B cell (primary cell): ENCODE data around the gene TIMP2. TPM values are rescaled to one million over a fixed set of nuclear protein-coding genes. Genes with fewer than 3 reads are reported as not detected.
A peak's percentile ranks its signal among the peaks of the same experiment; 100 is the strongest.

Experiments used
- ATAC-seq: fragments of 200-7000 bp; cut with Tn5 transposase; one replicate; pipeline ENCODE4 v1.10.0; 2021; ENCODE audit warnings: low read depth, mild to moderate bottlenecking, moderate number of reproducible peaks, moderate library complexity
- CTCF ChIA-PET: fragments of 350-600 bp; sonication (Branson Sonifier 250); formaldehyde crosslinking; loops from one replicate; lab custom pipeline; 2021; ENCODE audit warnings: antibody characterized with exemption, inconsistent platforms; lab: Charles Lee
- POLR2A ChIA-PET: fragments of 350-600 bp; sonication (Branson Sonifier 250); formaldehyde crosslinking; loops from one replicate; lab custom pipeline; 2021; ENCODE audit warnings: antibody characterized with exemption; lab: Charles Lee
- DNase-seq: peaks from one replicate; pipeline ENCODE4 v3.0.0; 2013
- H2AFZ ChIP-seq: 2 replicates; pipeline ENCODE4 v1.6.1; 2012; ENCODE audit warnings: mild to moderate bottlenecking, low read depth, low read length; ENCODE audit not compliant: insufficient read depth, poor library complexity, severe bottlenecking
- H3K27ac ChIP-seq, 2 donors: 1 replicate in 1 of 2; 2 replicates in 1 of 2; pipeline ENCODE4 v1.5.1; 2012 to 2013; ENCODE audit warnings: low read length in 2 of 2, mild to moderate bottlenecking in 2 of 2, moderate library complexity in 1 of 2
- H3K27me3 ChIP-seq, 4 experiments: fragments of 200-600 bp in 1 of 4; sonication (generic) in 1 of 4; replicated peaks in 1 of 4; 1 replicate in 2 of 4; 2 replicates in 2 of 4; pipeline versions ENCODE4 v1.6.1 to v1.7.0; 2013 to 2016; ENCODE audit warnings: low read length in 3 of 4, mild to moderate bottlenecking in 2 of 4, mixed read lengths in 1 of 4, moderate library complexity in 1 of 4; ENCODE audit not compliant: insufficient read depth in 4 of 4, control insufficient read depth in 3 of 4; ENCODE audit errors: control extremely low read depth in 1 of 4
- H3K36me3 ChIP-seq, 2 experiments: replicated peaks in 1 of 2; 1 replicate in 1 of 2; 2 replicates in 1 of 2; pipeline versions ENCODE4 v1.6.1 to v1.7.1; 2013; ENCODE audit warnings: low read length in 1 of 2; ENCODE audit not compliant: insufficient read depth in 2 of 2, control insufficient read depth in 1 of 2; ENCODE audit errors: control extremely low read depth in 1 of 2, extremely low read depth in 1 of 2
- H3K4me1 ChIP-seq, 2 donors: fragments of 200-600 bp in 1 of 2; sonication (generic) in 1 of 2; 1 replicate in 1 of 2; 2 replicates in 1 of 2; pipeline versions ENCODE4 v1.5.1 to v1.6.1; 2013 to 2017; ENCODE audit warnings: low read length in 2 of 2; ENCODE audit not compliant: control insufficient read depth in 2 of 2, insufficient read depth in 2 of 2
- H3K4me2 ChIP-seq: replicated peaks from 2 replicates; pipeline ENCODE3; 2012; ENCODE audit warnings: mild to moderate bottlenecking, low read depth, low read length; ENCODE audit not compliant: poor library complexity, severe bottlenecking
- H3K4me3 ChIP-seq, 5 experiments: fragments of 200-600 bp in 1 of 5; sonication (generic) in 1 of 5; 1 replicate in 3 of 5; 2 replicates in 2 of 5; pipeline versions ENCODE4 v1.5.1 to v1.7.0; 2011 to 2016; ENCODE audit warnings: low read length in 4 of 5, mild to moderate bottlenecking in 4 of 5, low read depth in 2 of 5, control low read depth in 1 of 5, moderate library complexity in 1 of 5; ENCODE audit not compliant: insufficient read depth in 1 of 5; ENCODE audit errors: control extremely low read depth in 1 of 5, extremely low read depth in 1 of 5
- H3K79me2 ChIP-seq: fragments of 200-600 bp; sonication (generic); one replicate; pipeline ENCODE4 v1.6.0; 2016; ENCODE audit warnings: low read length; ENCODE audit not compliant: control insufficient read depth, insufficient read depth
- H3K9ac ChIP-seq: fragments of 200-600 bp; sonication (generic); 2 replicates; pipeline ENCODE4 v1.6.1; 2017; ENCODE audit warnings: mild to moderate bottlenecking, low read length, moderate library complexity
- H3K9me3 ChIP-seq, 3 donors: one replicate each; pipeline versions ENCODE4 v1.6.1 to v1.7.1; 2013; ENCODE audit warnings: low read length in 2 of 3; ENCODE audit not compliant: control insufficient read depth in 2 of 3, insufficient read depth in 1 of 3; ENCODE audit errors: control extremely low read depth in 1 of 3
- H4K20me1 ChIP-seq: 2 replicates; pipeline ENCODE4 v1.6.0; 2012; ENCODE audit warnings: mild to moderate bottlenecking, low read length; ENCODE audit not compliant: insufficient read depth, control insufficient read depth, poor library complexity, severe bottlenecking
- H3K27ac Mint-ChIP-seq: one replicate; pipeline ENCODE4 v1.8.0; 2021; ENCODE audit warnings: mixed read lengths
- H3K27me3 Mint-ChIP-seq: one replicate; pipeline ENCODE4 v1.8.0; 2021; ENCODE audit warnings: mixed read lengths
- H3K4me1 Mint-ChIP-seq: one replicate; pipeline ENCODE4 v1.8.0; 2021; ENCODE audit warnings: mixed read lengths
- H3K4me3 Mint-ChIP-seq: one replicate; pipeline ENCODE4 v1.8.0; 2021; ENCODE audit warnings: mixed read lengths
- H3K9me3 Mint-ChIP-seq: one replicate; pipeline ENCODE4 v1.8.0; 2022; ENCODE audit warnings: mixed read lengths; ENCODE audit not compliant: insufficient read depth
- CTCF ChIP-seq: fragments of 200-600 bp; IDR thresholded peaks from one replicate; pipeline ENCODE4 v1.8.0; 2022; ENCODE audit warnings: antibody characterized with exemption, mild to moderate bottlenecking
- EZH2 ChIP-seq: IDR thresholded peaks from 2 replicates; pipeline ENCODE4 v1.6.1; 2012; ENCODE audit warnings: borderline replicate concordance, low read depth, mild to moderate bottlenecking, moderate library complexity, low read length; ENCODE audit not compliant: insufficient read depth, poor library complexity, severe bottlenecking
- WGBS: methylation state at CpG from one replicate; pipeline ENCODE4 v1.1.5; 2013; ENCODE audit warnings: missing lambda C conversion rate; ENCODE audit not compliant: insufficient coverage; 5-methylcytosine and 5-hydroxymethylcytosine counted together
- intact Hi-C: fragments of 100-400 bp; cut with micrococcal nuclease; formaldehyde crosslinking; loops from one replicate; pipeline ENCODE4 v1.10.0; 2022
- polyA plus RNA-seq: library from polyadenylated mRNA; depleted of rRNA; stranded (reverse); fragments of >200 nt; gene quantifications from 2 replicates; pipeline ENCODE4 v1.2.3, GENCODE V29; 2012
- total RNA-seq, 2 donors: library from RNA; stranded (reverse); fragments of 120-200 nt in 1 of 2; gene quantifications; 1 replicate in 1 of 2; 2 replicates in 1 of 2; pipeline versions ENCODE4 v1.2.3 to v1.2.4, GENCODE V29; 2013 to 2022

TIMP2 gene
- total and polyA plus RNA-seq, 2 donors (not counting 1 experiment from before 2014, with no cell fraction given), result 4.8 to 10.0 TPM

- H3K4me1 Mint-ChIP-seq, result peaks cover 36% of the 10 kb centered on the region
- H3K27me3 Mint-ChIP-seq, result no peaks in the 10 kb centered on the region
- Histone ChIP-seq H3K9ac (peak overlapping the region; percentile 97), H3K9me3 (no peaks in the 10 kb centered on the region), H3K79me2 (peaks cover 56% of the 10 kb centered on the region), H2AFZ (no peak overlapping the region), H3K4me3 (peak overlapping the region; percentile 74 to 83 (median 79)), H3K27ac (peak overlapping the region; percentile 99 to 100), H3K4me1 (peaks cover 21 to 24% of the 10 kb centered on the region in 2 donors), H3K4me2 (peak overlapping the region; percentile 92), H3K27me3 (no peaks in the 10 kb centered on the region), H4K20me1 (peaks cover 35% of the 10 kb centered on the region), H3K36me3 (peaks cover 2 to 31% of the 10 kb centered on the region in 2 experiments)
- no peak for ATAC-seq
- H3K4me3 Mint-ChIP-seq, result peak overlapping the region; percentile 91
- 30% methylated on average over 5 of the region's 11 CpGs for WGBS
- ChIA-PET POLR2A (no interaction called here), CTCF (no interaction called here)
- no peaks in the 10 kb centered on the region for H3K9me3 Mint-ChIP-seq
- intact Hi-C loops, result no loop called here
- DNase-seq, result peak; percentile 42
- peak overlapping the region; percentile 81 for H3K27ac Mint-ChIP-seq
- TF ChIP-seq EZH2 (no peak), CTCF (no peak)
Measured at GRCh38 chr17:78839235-78839761, 85.9 kb downstream of the TIMP2 start.

- WGBS, result 98% methylated on average over 21 of the region's 22 CpGs
- Histone ChIP-seq H3K9me3 (no peaks in the 10 kb centered on the region), H3K9ac (no peak overlapping the region), H3K4me2 (peak overlapping the region; percentile 92), H3K36me3 (peaks cover 2 to 38% of the 10 kb centered on the region in 2 experiments), H3K79me2 (peaks cover 60% of the 10 kb centered on the region), H4K20me1 (peaks cover 35% of the 10 kb centered on the region), H3K4me3 (no peak overlapping the region), H3K4me1 (peaks cover 21 to 24% of the 10 kb centered on the region in 2 donors), H3K27ac (no peak overlapping the region), H3K27me3 (no peaks in the 10 kb centered on the region), H2AFZ (no peak overlapping the region)
- Mint-ChIP-seq H3K27ac (peak overlapping the region; percentile 10), H3K9me3 (no peaks in the 10 kb centered on the region), H3K27me3 (no peaks in the 10 kb centered on the region), H3K4me3 (peak overlapping the region; percentile 91), H3K4me1 (peaks cover 35% of the 10 kb centered on the region)
- DNase-seq (peak; percentile 24), ATAC-seq (no peak)
- TF ChIP-seq EZH2, result no peak
- TF ChIP-seq CTCF, result no peak
- POLR2A ChIA-PET, result no interaction called here
- CTCF ChIA-PET, result no interaction called here
- intact Hi-C loops, result no loop called here
Measured at GRCh38 chr17:78838574-78839005, 86.6 kb downstream of the TIMP2 start.
